ENCODE measurements around the gene MBOAT7. TPM values are rescaled to one million over a fixed set of nuclear protein-coding genes. Genes with fewer than 3 reads are reported as not detected.

Gene MBOAT7
- total RNA-seq, 1 donor from 2014 or later: 12.7 TPM

GRCh38 chr19:54133957-54134590 lies 55.3 kb downstream of the MBOAT7 start:
- ATAC-seq (ENCODE audit: poor library complexity) (no peak), DNase-seq (no peak)
- intact Hi-C loops (cut with DNase I): no loop called here

DNA sequence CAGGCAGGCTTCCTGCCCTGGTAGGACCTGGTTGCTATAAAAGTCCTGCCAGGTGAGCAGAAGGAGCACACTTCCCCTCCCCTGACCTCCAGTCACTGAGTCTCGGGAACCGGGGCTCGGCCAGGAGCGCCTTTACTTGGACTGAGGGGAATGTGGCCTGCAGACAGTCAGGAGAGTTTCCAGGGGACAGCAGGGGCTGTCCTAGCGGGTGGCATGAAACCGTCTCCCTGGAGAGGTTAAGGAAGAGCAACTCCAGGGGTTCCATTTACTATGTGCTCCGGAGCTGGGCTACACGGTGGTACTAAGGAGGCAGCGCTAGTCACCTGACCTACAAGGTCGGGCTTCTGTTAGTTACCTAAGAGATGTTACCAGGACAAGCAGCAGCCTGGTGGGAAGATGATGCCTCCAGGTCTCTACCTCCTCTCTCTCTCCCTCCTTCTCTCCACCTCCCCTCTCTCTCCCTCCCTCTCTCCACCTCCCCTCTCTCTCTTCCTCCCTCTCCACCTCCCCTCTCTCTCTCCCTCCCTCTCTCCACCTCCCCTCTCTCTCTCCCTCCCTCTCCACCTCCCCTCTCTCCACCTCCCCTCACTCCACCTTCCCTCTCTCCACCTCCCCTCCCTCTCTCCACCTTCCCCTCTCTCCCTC lies 55.9 kb downstream of the MBOAT7 start:
- ATAC-seq (ENCODE audit: poor library complexity): no peak
- DNase-seq: no peak
- intact Hi-C loops (cut with DNase I): no loop called here

GRCh38 chr19:54129617-54129996 lies 59.8 kb downstream of the MBOAT7 start:
- DNase-seq (no peak), ATAC-seq (ENCODE audit: poor library complexity) (no peak)
- intact Hi-C loops (cut with DNase I): no loop called here

DNA sequence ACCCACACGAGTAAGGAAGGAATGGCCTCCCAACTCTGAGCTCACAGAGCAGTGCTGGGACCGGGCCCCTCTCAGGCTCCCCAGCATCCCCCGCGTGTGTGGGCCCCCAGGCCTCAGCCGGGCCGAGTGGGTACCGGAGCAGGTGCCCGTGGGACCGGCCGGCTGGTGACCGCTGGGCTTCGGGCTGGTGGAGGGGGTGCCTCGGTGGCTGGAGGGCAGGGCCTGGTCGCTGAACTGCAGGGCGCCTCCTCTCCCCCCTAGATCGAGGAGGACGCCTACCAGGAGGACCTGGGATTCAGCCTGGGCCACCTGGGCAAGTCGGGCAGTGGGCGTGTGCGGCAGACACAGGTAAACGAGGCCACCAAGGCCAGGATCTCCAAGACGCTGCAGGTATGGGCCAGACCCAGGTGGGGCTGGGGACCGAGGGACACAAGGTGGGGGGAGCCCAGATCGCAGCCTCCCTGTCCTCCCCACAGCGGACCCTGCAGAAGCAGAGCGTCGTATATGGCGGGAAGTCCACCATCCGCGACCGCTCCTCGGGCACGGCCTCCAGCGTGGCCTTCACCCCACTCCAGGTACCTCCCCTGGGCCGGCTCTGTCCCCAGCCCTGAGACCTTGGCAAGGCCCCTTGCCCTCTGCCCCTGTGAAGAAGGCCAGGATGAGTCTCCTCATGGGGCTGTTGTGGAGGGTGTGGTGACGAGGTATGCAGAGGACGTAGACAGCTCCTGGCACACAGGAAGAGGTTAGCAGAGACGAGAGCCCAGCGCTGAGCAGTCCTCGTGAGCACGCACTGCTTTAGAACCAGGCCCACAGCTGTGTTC lies 60.4 kb downstream of the MBOAT7 start:
- intact Hi-C loops (cut with DNase I): no loop called here
- no peak for ATAC-seq (ENCODE audit: poor library complexity)
- no peak for DNase-seq

DNA sequence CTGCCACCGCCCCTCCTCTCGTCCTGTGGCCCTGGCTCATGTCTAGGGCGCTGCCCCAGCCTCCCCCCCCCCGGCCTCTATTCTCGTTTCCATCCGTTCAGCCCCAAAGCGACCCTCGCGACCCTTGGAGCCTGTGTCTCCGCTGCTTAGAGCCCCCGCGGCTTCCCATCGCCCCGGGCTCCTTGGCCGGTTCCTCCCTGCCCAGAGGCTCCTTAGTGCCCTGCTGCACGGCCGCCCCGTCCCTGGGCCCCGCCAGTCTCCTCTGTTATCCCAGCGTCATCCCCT lies 61.0 kb downstream of the MBOAT7 start:
- intact Hi-C loops (cut with DNase I): no loop called here
- DNase-seq (no peak), ATAC-seq (ENCODE audit: poor library complexity) (no peak)

- intact Hi-C loops (cut with DNase I): no loop called here
- ATAC-seq (ENCODE audit: poor library complexity) (no peak), DNase-seq (no peak)
These were observed 61.5 kb downstream of the MBOAT7 start for GRCh38 chr19:54127688-54128440.

GRCh38 chr19:54125713-54126112 lies 63.7 kb downstream of the MBOAT7 start:
- DNase-seq (no peak), ATAC-seq (ENCODE audit: poor library complexity) (no peak)
- intact Hi-C loops (cut with DNase I): no loop called here

- ATAC-seq (ENCODE audit: poor library complexity) (no peak), DNase-seq (no peak)
- intact Hi-C loops (cut with DNase I): no loop called here
These were observed 65.0 kb downstream of the MBOAT7 start for GRCh38 chr19:54124393-54124792.

GRCh38 chr19:54123682-54124081 lies 65.7 kb downstream of the MBOAT7 start:
- no peak for DNase-seq
- no peak for ATAC-seq (ENCODE audit: poor library complexity)
- intact Hi-C loops (cut with DNase I): no loop called here

Other genes starting within 250 kb of the MBOAT7 start
- gene CACNG8, start 226.6 kb downstream of the MBOAT7 start, total RNA-seq: 0.03 TPM
- gene CACNG6, start 197.9 kb downstream of the MBOAT7 start, total RNA-seq: not detected
- gene VSTM1, start 125.7 kb downstream of the MBOAT7 start, total RNA-seq: not detected
- gene TARM1, start 108.2 kb downstream of the MBOAT7 start, total RNA-seq: not detected
- 0.54 TPM for gene OSCAR, start 88.8 kb downstream of the MBOAT7 start, total RNA-seq
- 493 TPM for gene NDUFA3, start 86.7 kb downstream of the MBOAT7 start, total RNA-seq
- 9.4 TPM for gene TFPT, start 73.9 kb downstream of the MBOAT7 start, total RNA-seq
- gene PRPF31, start 73.8 kb downstream of the MBOAT7 start, total RNA-seq: 39.9 TPM
- 17.6 TPM for gene CNOT3, start 51.8 kb downstream of the MBOAT7 start, total RNA-seq
- gene LENG1, start 29.9 kb downstream of the MBOAT7 start, total RNA-seq: 6.5 TPM
- 0.91 TPM for gene TMC4, start 16.4 kb downstream of the MBOAT7 start, total RNA-seq
- gene TSEN34, start 1.7 kb upstream of the MBOAT7 start, total RNA-seq: 14.3 TPM
- 651 TPM for gene RPS9, start 11.3 kb upstream of the MBOAT7 start, total RNA-seq
- 3.6 TPM for gene LILRB3, start 33.4 kb upstream of the MBOAT7 start, total RNA-seq
- gene LILRA6, start 53.2 kb upstream of the MBOAT7 start, total RNA-seq: 1.8 TPM
- 7.7 TPM for gene LILRB5, start 67.7 kb upstream of the MBOAT7 start, total RNA-seq
- gene LILRB2, start 91.5 kb upstream of the MBOAT7 start, total RNA-seq: 1.8 TPM
- 1.3 TPM for gene LILRA5, start 123.6 kb upstream of the MBOAT7 start, total RNA-seq
- gene LILRA4, start 149.6 kb upstream of the MBOAT7 start, total RNA-seq: not detected
- 6.3 TPM for gene LAIR1, start 175.4 kb upstream of the MBOAT7 start, total RNA-seq
- gene TTYH1, start 225.9 kb upstream of the MBOAT7 start, total RNA-seq: 1.5 TPM